K562 (cell line): ENCODE data around the gene PCMTD2. TPM values are rescaled to one million over a fixed set of nuclear protein-coding genes. Genes with fewer than 3 reads are reported as not detected.

Experiments
- ATAC-seq: fragments of 200-7000 bp; cut with Tn5 transposase; 3 replicates; pipeline ENCODE4 v1.9.1; 2020; ENCODE audit warnings: moderate library complexity
- BruUV-seq: library from RNA; stranded (reverse); fragments of 400-500 nt; replicated peaks from 2 replicates; lab custom pipeline; 2021; lab: Mats Ljungman, UMichigan
- CTCF ChIA-PET: fragments of 300-600 bp; formaldehyde crosslinking; extraction: SDS; loops from one replicate; lab custom pipeline; 2021; ENCODE audit warnings: low intra/inter-chr PET ratio; lab: Yijun Ruan, JAX
- POLR2A ChIA-PET: fragments of 300-600, 350-650 bp; sonication (Branson Sonifier 250); formaldehyde crosslinking; extraction: SDS; loops from one replicate; lab custom pipeline; 2021; ENCODE audit warnings: antibody characterized with exemption, inconsistent platforms; lab: Yijun Ruan, JAX
- DNase-seq, 4 experiments: peaks; one replicate each; pipeline versions ENCODE4 v3.0.0 to v3.0.0-alpha.2; 2011 to 2018; ENCODE audit warnings: low spot score in 3 of 4, mixed read lengths in 3 of 4; ENCODE audit errors: extremely low read depth in 1 of 4
- FAIRE-seq: peaks from 2 replicates; lab custom pipeline; 2011; peaks lifted over from hg19 to GRCh38; lab: Jason Lieb, UNC
- H2AFZ ChIP-seq: 2 replicates; pipeline ENCODE4 v1.6.0; 2011; ENCODE audit warnings: low read depth, low read length, control low read depth, inconsistent platforms
- H3K27ac ChIP-seq: fragments of 200-600 bp; 3 replicates; pipeline ENCODE4 v1.8.0; 2011; ENCODE audit warnings: low read depth, mild to moderate bottlenecking, control low read depth, inconsistent platforms, low read length, moderate library complexity, mixed read lengths; ENCODE audit errors: extremely low read depth
- H3K27me3 ChIP-seq, 2 experiments: fragments of 300-600 bp in 1 of 2; 2 replicates in 1 of 2; 3 replicates in 1 of 2; pipeline versions ENCODE4 v1.6.0 to v1.8.0; 2011; ENCODE audit warnings: inconsistent platforms in 2 of 2, low read length in 2 of 2, mild to moderate bottlenecking in 1 of 2, mixed read lengths in 1 of 2, moderate library complexity in 1 of 2; ENCODE audit not compliant: control insufficient read depth in 2 of 2, insufficient read depth in 2 of 2
- H3K36me3 ChIP-seq: fragments of 300-600 bp; 3 replicates; pipeline ENCODE4 v1.8.0; 2011; ENCODE audit warnings: mild to moderate bottlenecking, low read length, inconsistent platforms; ENCODE audit not compliant: control insufficient read depth, insufficient read depth
- H3K4me1 ChIP-seq, 2 experiments: fragments of 200-600 bp in 1 of 2; replicated peaks in 1 of 2; 2 replicates in 1 of 2; 3 replicates in 1 of 2; pipeline versions ENCODE4 v1.5.1 to v1.8.0; 2011; ENCODE audit warnings: inconsistent platforms in 2 of 2, low read length in 2 of 2, mild to moderate bottlenecking in 1 of 2, mixed read lengths in 1 of 2, moderate library complexity in 1 of 2; ENCODE audit not compliant: control insufficient read depth in 2 of 2, insufficient read depth in 2 of 2
- H3K4me2 ChIP-seq: 2 replicates; pipeline ENCODE4 v1.6.1; 2011; ENCODE audit warnings: low read length, control low read depth, inconsistent platforms, mixed read lengths; ENCODE audit not compliant: insufficient read depth
- H3K4me3 ChIP-seq: fragments of 200-600 bp; sonication (generic), shearing (Covaris generic); 2 replicates; pipeline ENCODE4 v1.5.1; 2016; ENCODE audit warnings: control low read depth, inconsistent platforms
- H3K79me2 ChIP-seq: fragments of 200-600 bp; 3 replicates; pipeline ENCODE4 v1.8.0; 2011; ENCODE audit warnings: low read length, inconsistent platforms; ENCODE audit not compliant: control insufficient read depth, insufficient read depth
- H3K9ac ChIP-seq, 2 experiments: 2 replicates each; pipeline versions ENCODE4 v1.6.0 to v1.6.1; 2011; ENCODE audit warnings: low read depth in 2 of 2, low read length in 2 of 2, control low read depth in 1 of 2, inconsistent platforms in 1 of 2, mild to moderate bottlenecking in 1 of 2, mixed read lengths in 1 of 2; ENCODE audit not compliant: insufficient read depth in 1 of 2
- H3K9me1 ChIP-seq: one replicate; pipeline ENCODE4 v1.6.0; 2011; ENCODE audit warnings: inconsistent platforms, mild to moderate bottlenecking, low read length, moderate library complexity; ENCODE audit not compliant: control insufficient read depth, insufficient read depth
- H3K9me3 ChIP-seq: replicated peaks from 2 replicates; pipeline ENCODE4 v1.5.1; 2011; ENCODE audit warnings: low read depth, low read length, inconsistent platforms; ENCODE audit not compliant: control insufficient read depth, insufficient read depth
- H4K20me1 ChIP-seq: replicated peaks from 2 replicates; pipeline ENCODE4 v1.6.1; 2011; ENCODE audit warnings: low read length, inconsistent platforms, mixed read lengths; ENCODE audit not compliant: control insufficient read depth, insufficient read depth
- ATF4 ChIP-seq: fragments of 450-650 bp; formaldehyde crosslinking; IDR thresholded peaks from 2 replicates; pipeline ENCODE4 v1.4.0; 2022; ENCODE audit warnings: mild to moderate bottlenecking, moderate library complexity
- E4F1 ChIP-seq: fragments of 250-450 bp; sonication (Bioruptor Pico); IDR thresholded peaks from 2 replicates; pipeline ENCODE4 v1.5.0; 2021; ENCODE audit warnings: mild to moderate bottlenecking, borderline replicate concordance
- HBP1 ChIP-seq: fragments of 450-650 bp; formaldehyde crosslinking; IDR thresholded peaks from 2 replicates; pipeline ENCODE4 v1.4.0; 2022; ENCODE audit warnings: missing genetic modification characterization
- HNRNPUL1 ChIP-seq: fragments of 200-400 bp; formaldehyde crosslinking; IDR thresholded peaks from 2 replicates; pipeline ENCODE4 v1.6.1; 2017; ENCODE audit warnings: low read length
- KDM4B ChIP-seq, 2 experiments: fragments of 450-650 bp in 1 of 2; sonication (generic) in 1 of 2; IDR thresholded peaks; 2 replicates each; pipeline ENCODE4 v1.6.1; 2016 to 2017; ENCODE audit warnings: borderline replicate concordance in 2 of 2, antibody characterized with exemption in 1 of 2, low read depth in 1 of 2, mild to moderate bottlenecking in 1 of 2
- MECOM ChIP-seq: fragments of 250-450 bp; sonication (Bioruptor Pico); IDR thresholded peaks from 2 replicates; pipeline ENCODE4 v1.8.0; 2022; ENCODE audit warnings: inconsistent platforms
- MIER1 ChIP-seq: fragments of 450-650 bp; IDR thresholded peaks from 2 replicates; pipeline ENCODE4 v1.6.1; 2016; ENCODE audit warnings: antibody characterized with exemption, mild to moderate bottlenecking, low read depth
- NFE2 ChIP-seq: IDR thresholded peaks from 2 replicates; pipeline ENCODE4 v1.6.1; 2014; ENCODE audit warnings: antibody characterized with exemption, low read depth
- ZBTB8A ChIP-seq: fragments of 450-650 bp; IDR thresholded peaks from 2 replicates; pipeline ENCODE4 v1.6.1; 2018; ENCODE audit warnings: mild to moderate bottlenecking, moderate library complexity; ENCODE audit not compliant: partially characterized antibody
- ZNF12 ChIP-seq: sonication (generic); formaldehyde crosslinking; IDR thresholded peaks from 2 replicates; pipeline ENCODE4 v1.4.0; 2020; ENCODE audit warnings: mild to moderate bottlenecking, missing genetic modification reagents
- ZNF134 ChIP-seq: fragments of 250-450 bp; sonication (Bioruptor Pico); conservative IDR thresholded peaks from 2 replicates; pipeline ENCODE4 v1.4.0; 2020
- ZNF398 ChIP-seq: fragments of 250-450 bp; sonication (Bioruptor Pico); IDR thresholded peaks from 2 replicates; pipeline ENCODE4 v1.8.0; 2021; ENCODE audit warnings: moderate library complexity, mild to moderate bottlenecking, inconsistent platforms
- ZZZ3 ChIP-seq: fragments of 450-650 bp; IDR thresholded peaks from 2 replicates; pipeline ENCODE4 v1.6.1; 2016; ENCODE audit warnings: antibody characterized with exemption, mild to moderate bottlenecking, moderate library complexity
- WGBS: fragments of 100-300 bp; shearing (Covaris generic); methylation state at CpG from one replicate; pipeline ENCODE4 v1.1.6; 2016; ENCODE audit warnings: low coverage, mixed read lengths; ENCODE audit not compliant: insufficient coverage; ENCODE audit errors: missing lambda C conversion rate; 5-methylcytosine and 5-hydroxymethylcytosine counted together
- in situ Hi-C: fragments of 300-500 bp; cut with MboI; formaldehyde crosslinking; loops from 4 replicates; pipeline ENCODE4 v1.15.0; 2018; ENCODE audit warnings: inconsistent platforms, mixed read lengths
- intact Hi-C: fragments of 100-400 bp; cut with micrococcal nuclease; formaldehyde crosslinking; loops from 2 replicates; pipeline ENCODE4 v1.14.2; 2022
- polyA plus RNA-seq, 8 experiments: library from polyadenylated mRNA; depleted of rRNA in 4 of 8; stranded (reverse) in 5 of 8; unstranded in 3 of 8; fragments of >200 nt; fragmentation: Nextera tagmentation in 2 of 8; fragmentation: Illumina TruSeq in 1 of 8; extraction: Ambion mirVana in 2 of 8; extraction: Trizol in 1 of 8; gene quantifications; 2 replicates each; pipeline versions ENCODE4 v1.2.1 to v1.2.3, GENCODE V29; 2011 to 2014; ENCODE audit warnings: inconsistent platforms in 1 of 8, missing spikeins in 1 of 8
- total RNA-seq, 7 experiments: library from RNA; depleted of rRNA in 6 of 7; stranded (reverse); fragments of >200 nt in 6 of 7; fragmentation: Illumina TruSeq in 2 of 7; extraction: Trizol in 2 of 7; gene quantifications; 2 replicates each; pipeline versions ENCODE4 v1.2.1 to v1.2.3, GENCODE V29; 2011 to 2021; ENCODE audit warnings: low replicate concordance in 1 of 7

PCMTD2 gene
- total and polyA plus RNA-seq, 9 of the 15 experiments (the other 6 are each of a cell fraction or from before 2014, with no cell fraction given) = 11.3 to 49.3 (median 28.4) TPM

DNA sequence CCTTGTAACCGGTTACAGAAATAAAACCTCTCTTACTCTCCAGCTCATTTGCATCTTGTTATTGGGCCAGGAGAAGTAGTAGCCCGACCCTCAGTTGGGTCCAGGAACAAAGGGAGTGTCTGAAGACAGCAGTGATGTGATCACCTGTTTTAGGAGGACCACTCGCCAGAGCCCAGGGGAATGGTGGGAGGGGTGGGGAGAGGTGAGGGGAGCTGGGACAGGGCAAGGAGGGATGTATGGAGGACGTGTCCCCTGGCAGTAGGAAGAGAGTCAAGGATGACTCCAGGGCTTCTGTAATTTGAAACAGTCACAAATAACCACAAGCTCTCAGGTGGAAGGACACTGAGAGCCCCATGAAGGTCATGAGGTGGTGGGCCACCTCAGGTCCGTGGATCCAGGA, 1.4 kb upstream of the PCMTD2 start:
- Histone ChIP-seq H2AFZ (no peak overlapping the region), H3K4me3 (no peak overlapping the region), H3K4me1 (peaks cover 21% of the 10 kb centered on the region in 2 experiments), H3K9me3 (no peaks in the 10 kb centered on the region), H3K27me3 (peaks cover 0 to 7% of the 10 kb centered on the region in 2 experiments; a peak in 1 of 5 replicates), H3K4me2 (no peak overlapping the region), H3K9ac (no peak overlapping the region), H3K79me2 (peaks cover 29% of the 10 kb centered on the region), H3K36me3 (no peaks in the 10 kb centered on the region), H3K27ac (no peak overlapping the region), H3K9me1 (no peaks in the 10 kb centered on the region), H4K20me1 (no peaks in the 10 kb centered on the region)
- ChIA-PET POLR2A (no interaction called here), CTCF (no interaction called here)
- in situ Hi-C loops (no loop called here), intact Hi-C loops (no loop called here)
- ATAC-seq = no peak
- no TSS peak for BruUV-seq
- no peak for FAIRE-seq
- TF ChIP-seq ATF4 (CRISPR knock-in tag) = no peak
- no peak for TF ChIP-seq KDM4B (IDR thresholded peaks at IDR 0.05; ENCODE audit: borderline replicate concordance in 2 of 2, low read depth in 1 of 2)
- TF ChIP-seq MECOM (CRISPR knock-in tag) = no peak
- no peak for TF ChIP-seq ZNF12 (CRISPR knock-in tag)
- no peak for TF ChIP-seq MIER1
- no peak for TF ChIP-seq ZNF134 (CRISPR knock-in tag)
- TF ChIP-seq HBP1 (CRISPR knock-in tag) = no peak
- TF ChIP-seq E4F1 (CRISPR knock-in tag) = no peak
- no peak for TF ChIP-seq NFE2
- no peak for TF ChIP-seq ZZZ3
- TF ChIP-seq ZNF398 (CRISPR knock-in tag) = no peak
- TF ChIP-seq HNRNPUL1 = no peak
- no peak for TF ChIP-seq ZBTB8A
- DNase-seq = no peak
- 60% methylated on average over 5 of the region's 5 CpGs for WGBS
